Epithelial cell of proximal tubule (primary cell): ENCODE measurements around the gene CYP2A6. TPM values are rescaled to one million over a fixed set of nuclear protein-coding genes. Genes with fewer than 3 reads are reported as not detected.
"Not testable (repeated sequence)": the region's sequence is repeated elsewhere in the genome, so short reads cannot be mapped to it uniquely, and the experiment has no call there.

ENCODE experiments used
- DNase-seq: peaks from one replicate; pipeline ENCODE4 v3.0.0-alpha.2; 2011; ENCODE audit warnings: low read depth
- H3K4me3 ChIP-seq: 2 replicates; pipeline ENCODE4 v1.5.1; 2011; ENCODE audit warnings: low read depth, mild to moderate bottlenecking, low read length
- total RNA-seq: library from RNA; depleted of rRNA; stranded (reverse); fragments of >200 nt; gene quantifications from 2 replicates; pipeline ENCODE4 v1.2.3, GENCODE V29; 2015
- TF ChIP-seq, protein P1 (sequence below): conservative IDR thresholded peaks from 2 replicates; pipeline ENCODE4 v1.5.1; 2012; ENCODE audit warnings: low read depth, mild to moderate bottlenecking, low read length

Gene CYP2A6, protein sequence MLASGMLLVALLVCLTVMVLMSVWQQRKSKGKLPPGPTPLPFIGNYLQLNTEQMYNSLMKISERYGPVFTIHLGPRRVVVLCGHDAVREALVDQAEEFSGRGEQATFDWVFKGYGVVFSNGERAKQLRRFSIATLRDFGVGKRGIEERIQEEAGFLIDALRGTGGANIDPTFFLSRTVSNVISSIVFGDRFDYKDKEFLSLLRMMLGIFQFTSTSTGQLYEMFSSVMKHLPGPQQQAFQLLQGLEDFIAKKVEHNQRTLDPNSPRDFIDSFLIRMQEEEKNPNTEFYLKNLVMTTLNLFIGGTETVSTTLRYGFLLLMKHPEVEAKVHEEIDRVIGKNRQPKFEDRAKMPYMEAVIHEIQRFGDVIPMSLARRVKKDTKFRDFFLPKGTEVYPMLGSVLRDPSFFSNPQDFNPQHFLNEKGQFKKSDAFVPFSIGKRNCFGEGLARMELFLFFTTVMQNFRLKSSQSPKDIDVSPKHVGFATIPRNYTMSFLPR
- not detected in 2 replicates for total RNA-seq

DNA sequence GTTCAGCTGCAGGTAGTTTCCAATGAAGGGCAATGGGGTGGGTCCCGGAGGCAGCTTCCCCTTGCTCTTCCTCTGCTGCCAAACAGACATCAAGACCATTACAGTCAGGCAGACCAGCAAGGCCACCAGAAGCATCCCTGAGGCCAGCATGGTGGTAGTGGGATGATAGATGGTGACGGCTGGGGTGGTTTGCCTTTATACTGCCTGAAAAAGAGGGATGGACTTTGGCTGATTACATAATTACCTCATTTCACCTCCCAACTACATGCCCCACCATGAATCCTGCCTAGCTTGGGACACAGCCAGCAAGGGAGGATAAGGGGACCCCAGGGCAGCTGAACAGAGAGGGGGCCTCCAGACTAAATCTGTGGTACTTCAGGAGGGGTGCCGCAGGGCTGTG is at the start of gene CYP2A6:
Gene CYP2A6 (minus strand): TSS at position 171 of the 400 bp plus-strand sequence. CDS start 21 bp downstream, at position 150.
- not testable (repeated sequence) for H3K4me3 ChIP-seq, DNase-seq

DNA sequence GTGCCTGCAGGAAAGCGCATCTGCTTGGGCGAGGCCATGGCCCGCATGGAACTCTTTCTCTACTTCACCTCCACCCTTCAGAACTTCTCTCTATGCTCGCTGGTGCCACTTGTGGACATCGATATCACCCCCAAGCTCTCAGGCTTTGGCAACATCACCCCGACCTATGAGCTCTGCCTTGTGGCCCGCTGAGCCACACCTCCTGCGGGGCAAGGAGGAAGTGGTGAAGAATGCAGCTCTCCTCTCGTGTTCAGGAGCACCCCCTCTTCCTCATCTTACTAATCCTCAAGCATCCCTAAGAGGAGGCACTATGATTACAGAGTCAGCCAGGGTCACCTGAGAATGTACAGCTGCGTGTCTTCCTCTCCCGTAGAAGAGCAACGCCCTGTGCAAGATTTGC is 49.7 kb upstream of the CYP2A6 start:
- H3K4me3 ChIP-seq, DNase-seq: not testable (repeated sequence)

DNA sequence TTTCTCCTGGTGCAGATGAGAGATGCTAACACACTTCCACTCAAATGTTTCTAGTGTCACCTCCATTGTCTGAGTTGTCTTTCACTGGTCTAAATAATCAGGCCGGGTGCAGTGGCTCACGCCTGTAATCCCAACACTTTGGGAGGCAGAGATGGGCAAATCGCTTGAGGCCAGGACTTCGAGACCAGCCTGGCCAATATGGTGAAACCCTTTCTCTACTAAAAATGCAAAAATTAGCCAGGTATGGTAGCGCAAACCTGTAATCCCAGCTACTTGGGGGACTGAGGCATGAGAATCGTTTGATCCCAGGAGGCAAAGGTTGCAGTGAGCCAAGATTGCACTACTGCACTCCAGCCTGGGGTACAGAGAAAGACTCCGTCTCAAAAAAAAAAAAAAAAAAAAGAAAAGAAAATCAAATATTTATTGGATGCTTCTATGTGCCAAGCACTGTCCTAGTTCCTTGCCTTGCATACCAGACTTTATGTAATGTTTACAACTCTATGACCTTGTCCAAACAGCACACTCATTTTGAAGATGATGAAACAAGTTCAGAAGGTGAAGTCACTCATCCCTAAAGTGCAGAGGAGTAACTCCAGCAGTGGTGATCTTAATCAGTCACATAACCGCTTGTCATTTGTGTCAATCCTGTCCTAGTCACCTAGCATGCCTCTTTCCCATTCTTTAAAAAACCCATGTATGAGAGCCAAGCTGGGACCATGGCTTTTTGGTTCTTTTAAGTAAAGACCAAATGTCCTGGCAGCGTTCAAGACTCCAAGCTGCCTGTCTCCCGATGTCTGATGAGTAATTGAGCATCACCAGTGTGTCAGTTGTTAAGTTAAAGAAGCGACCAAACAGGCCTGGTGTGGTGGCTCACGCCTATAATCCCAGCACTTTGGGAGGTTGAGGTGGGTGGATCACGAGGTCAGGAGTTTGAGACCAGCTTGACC is 46.9 kb upstream of the CYP2A6 start:
- not testable (repeated sequence) for DNase-seq, H3K4me3 ChIP-seq

DNA sequence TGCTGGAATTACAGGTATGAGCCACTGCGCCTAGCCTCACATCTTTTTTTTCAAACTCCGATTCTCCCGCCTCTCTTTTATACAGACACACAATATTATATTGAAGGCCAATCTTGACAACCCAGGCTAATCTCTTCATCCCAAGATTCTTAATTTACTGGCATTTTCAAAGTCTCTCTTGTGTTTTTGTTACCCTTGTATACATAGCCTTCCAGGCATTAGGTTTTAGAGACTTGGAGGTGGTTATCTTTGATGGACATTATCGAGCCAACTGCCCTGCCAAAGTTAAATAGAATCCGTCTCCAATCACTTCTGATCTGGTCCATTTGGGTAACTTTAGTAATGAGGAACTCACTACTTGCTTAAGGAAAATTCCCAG is 46.2 kb upstream of the CYP2A6 start:
- TF ChIP-seq, protein P1, sequence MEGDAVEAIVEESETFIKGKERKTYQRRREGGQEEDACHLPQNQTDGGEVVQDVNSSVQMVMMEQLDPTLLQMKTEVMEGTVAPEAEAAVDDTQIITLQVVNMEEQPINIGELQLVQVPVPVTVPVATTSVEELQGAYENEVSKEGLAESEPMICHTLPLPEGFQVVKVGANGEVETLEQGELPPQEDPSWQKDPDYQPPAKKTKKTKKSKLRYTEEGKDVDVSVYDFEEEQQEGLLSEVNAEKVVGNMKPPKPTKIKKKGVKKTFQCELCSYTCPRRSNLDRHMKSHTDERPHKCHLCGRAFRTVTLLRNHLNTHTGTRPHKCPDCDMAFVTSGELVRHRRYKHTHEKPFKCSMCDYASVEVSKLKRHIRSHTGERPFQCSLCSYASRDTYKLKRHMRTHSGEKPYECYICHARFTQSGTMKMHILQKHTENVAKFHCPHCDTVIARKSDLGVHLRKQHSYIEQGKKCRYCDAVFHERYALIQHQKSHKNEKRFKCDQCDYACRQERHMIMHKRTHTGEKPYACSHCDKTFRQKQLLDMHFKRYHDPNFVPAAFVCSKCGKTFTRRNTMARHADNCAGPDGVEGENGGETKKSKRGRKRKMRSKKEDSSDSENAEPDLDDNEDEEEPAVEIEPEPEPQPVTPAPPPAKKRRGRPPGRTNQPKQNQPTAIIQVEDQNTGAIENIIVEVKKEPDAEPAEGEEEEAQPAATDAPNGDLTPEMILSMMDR = no peak
- no peak for DNase-seq
- no peak overlapping the region for H3K4me3 ChIP-seq

DNA sequence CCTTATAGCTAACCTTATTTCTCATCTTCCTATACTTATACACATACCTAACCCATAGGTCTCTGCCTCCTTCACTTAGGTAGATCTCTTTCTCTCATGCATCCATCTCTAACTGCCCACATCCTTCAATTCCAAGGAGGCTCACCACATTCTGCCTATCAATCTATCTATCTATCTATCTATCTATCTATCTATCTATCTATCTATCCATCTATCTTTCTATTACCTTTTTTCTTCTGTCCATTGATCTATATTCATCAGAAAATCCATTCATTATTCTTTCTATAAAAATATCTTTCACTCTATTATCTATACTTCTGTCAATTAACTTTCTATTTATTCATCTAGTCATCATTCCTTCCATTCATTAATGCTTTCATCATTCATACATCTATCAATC is 42.9 kb upstream of the CYP2A6 start:
- no peak for DNase-seq
- TF ChIP-seq, protein P1 = no peak
- H3K4me3 ChIP-seq = no peak overlapping the region

DNA sequence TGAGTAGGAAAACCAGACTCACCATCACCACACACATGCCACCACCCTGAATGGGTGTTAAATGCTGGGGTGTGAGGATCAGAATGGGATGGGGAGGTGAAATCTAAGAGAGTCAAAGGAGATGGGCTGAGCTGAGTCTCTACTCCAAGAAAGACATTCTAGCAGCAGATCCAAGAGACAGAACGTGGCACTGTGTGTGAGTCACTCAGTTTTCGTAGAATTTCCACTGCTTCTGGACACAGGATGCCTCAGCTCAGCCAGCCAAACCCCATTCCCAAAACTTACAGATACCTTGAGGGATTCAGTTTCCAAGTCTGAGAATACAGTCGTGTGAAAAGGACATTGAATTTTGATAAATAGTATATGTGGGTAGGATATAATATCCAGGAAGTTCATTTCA is 39.1 kb upstream of the CYP2A6 start:
- TF ChIP-seq, protein P1 = no peak
- H3K4me3 ChIP-seq = no peak overlapping the region
- DNase-seq = no peak

DNA sequence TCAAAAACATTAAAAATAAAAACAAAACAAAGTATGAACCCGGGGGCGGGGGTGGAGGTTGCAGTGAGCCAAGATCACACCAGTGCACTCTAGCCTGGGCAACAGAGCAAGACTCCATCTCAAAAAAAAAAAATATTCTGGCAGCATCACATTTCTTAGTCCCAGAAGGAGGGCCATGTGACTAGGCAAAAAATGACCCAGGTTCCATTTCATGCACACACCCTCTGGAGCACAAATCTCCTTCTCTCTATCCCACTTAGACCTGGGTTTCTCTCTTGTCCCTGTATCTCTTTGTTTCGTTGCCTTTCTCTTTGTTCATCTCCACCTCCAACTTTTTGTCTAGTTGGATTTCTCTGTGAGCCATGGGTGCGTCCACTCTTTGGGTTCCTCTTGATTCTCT is 37.9 kb upstream of the CYP2A6 start:
- DNase-seq = no peak
- TF ChIP-seq, protein P1 = no peak
- H3K4me3 ChIP-seq = no peak overlapping the region

DNA sequence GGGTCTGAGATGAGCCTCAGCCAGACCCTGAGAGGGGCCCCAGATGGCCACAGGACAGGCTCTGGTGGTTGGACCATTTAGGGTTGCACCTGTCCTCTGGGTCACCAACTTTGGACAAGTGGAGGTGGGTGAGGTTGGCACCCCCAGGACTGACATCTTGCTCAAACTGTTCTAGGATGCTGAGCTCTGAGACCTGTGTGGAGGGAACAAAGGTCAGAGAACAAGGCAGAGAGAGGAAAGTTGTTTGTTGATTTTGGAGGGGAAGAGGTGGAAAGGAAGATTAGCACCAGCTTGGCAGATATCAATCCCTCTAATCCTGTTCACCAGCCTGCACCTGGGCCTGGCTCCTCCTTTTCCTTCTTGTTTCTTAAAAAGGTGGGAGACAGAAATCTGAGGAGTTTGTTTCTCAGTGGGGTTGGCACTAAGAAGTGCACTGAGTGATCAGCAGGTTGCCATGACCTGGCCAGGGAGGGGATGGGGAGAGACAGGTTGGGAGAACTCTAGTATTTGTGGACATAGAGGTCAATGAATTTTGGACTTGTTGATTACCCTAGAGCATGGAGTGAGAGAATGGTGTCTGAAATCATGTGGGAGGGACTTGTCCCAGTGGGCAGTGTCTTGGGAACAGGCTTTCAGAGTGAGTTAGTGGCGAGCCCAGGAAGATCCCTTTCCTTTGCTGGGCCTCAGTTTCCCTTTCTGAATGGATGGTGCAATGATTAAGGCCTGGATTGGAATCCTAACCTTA is 34.1 kb upstream of the CYP2A6 start:
- H3K4me3 ChIP-seq, DNase-seq: not testable (repeated sequence)

DNA sequence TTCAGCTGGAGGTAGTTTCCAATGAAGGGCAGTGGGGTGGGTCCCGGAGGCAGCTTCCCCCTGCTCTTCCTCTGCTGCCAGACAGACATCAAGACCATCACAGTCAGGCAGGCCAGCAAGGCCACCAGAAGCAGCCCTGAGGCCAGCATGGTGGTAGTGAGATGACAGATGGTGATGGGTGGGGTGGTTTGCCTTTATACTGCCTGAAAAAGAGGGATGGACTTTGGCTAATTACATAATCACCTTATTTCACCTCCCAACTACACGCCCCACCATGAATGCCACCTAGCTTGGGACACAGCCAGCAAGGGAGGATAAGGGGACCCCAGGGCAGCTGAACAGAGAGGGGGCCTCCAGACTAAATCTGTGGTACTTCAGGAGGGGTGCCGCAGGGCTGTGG is 31.8 kb upstream of the CYP2A6 start, which contains the start of gene CYP2A7:
Gene CYP2A7 (minus strand): TSS at position 170 of the 400 bp plus-strand sequence. CDS start 21 bp downstream, at position 149.
- DNase-seq = not testable (repeated sequence)

DNA sequence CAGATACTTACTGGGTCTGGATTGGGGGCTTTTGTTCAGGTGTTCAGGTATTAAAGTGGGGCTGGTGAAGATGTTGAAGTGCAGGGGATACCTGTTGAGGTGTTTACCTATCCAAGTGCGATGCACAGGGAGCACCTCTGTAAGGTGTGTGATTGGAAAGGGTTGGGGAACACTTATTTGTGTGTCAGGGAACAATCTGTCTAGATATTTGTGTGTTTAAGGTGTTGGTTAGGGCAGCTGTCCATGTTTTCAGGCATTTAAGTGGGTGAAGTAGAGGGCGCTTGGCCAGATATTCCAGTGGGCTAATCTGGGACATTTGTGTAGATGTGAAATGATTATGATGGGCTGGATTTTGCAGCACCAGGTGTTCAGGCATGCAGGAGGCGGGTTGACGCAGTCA is 29.1 kb upstream of the CYP2A6 start:
- DNase-seq, H3K4me3 ChIP-seq: not testable (repeated sequence)

More for the DNA sequence above, 31.8 kb upstream of the CYP2A6 start, which contains the start of gene CYP2A7:
- not testable (repeated sequence) for H3K4me3 ChIP-seq

DNA sequence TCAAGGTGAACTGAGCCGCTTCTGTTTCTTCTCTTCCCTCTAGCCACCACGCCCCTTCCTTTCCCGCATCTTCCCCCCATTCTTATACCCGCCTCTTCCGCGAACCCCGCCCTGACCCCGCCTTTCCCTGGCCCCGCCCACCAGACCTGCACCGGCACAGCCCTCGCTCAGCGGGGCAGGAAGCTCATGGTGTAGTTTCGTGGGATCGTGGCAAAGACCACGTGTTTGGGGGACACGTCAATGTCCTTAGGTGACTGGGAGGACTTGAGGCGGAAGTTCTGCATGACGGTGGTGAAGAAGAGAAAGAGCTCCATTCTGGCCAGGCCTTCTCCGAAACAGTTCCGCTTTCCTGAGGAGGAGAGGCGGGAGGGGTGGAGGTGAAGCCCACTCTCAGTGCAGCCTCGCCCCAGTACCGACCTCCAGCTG is 25.3 kb upstream of the CYP2A6 start:
- not testable (repeated sequence) for H3K4me3 ChIP-seq, DNase-seq

DNA sequence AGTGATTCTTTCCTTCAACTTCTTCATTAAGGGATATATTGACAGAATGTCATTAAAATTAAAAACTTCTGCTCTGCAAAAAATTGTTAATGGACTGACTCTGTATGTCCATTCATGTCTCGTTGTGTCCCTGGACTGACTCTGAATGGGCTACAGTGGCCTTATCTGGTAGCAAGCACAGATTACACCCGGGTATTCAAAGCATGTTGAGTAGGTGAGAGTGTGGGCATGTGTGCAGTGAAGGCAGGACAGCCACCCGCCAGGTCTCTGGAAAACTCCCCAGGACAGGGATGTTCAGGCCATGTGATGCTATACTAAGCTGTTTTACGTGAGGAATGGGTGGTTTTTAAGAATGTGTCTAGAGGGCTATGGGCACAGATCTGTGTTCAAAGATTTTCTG is 24.6 kb upstream of the CYP2A6 start:
- not testable (repeated sequence) for H3K4me3 ChIP-seq

DNA sequence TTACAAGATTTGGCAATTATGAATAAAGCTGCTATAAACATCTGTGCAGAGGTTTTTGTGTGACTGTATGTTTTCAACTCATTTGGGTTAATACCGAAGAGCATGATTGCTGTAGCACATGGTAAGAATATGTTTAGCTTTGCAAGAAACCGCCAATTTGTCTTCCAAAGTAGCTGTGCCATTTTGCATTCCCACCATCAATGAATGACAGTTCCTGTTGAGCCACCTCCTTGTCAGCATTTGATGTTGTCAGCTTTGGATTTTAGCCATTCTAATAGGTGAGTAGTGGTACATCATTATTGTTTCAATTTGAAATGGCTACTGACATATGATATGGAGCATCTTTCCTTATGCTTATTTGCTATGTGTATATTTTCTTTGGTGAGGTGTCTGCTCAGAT is 23.6 kb upstream of the CYP2A6 start:
- DNase-seq, H3K4me3 ChIP-seq: not testable (repeated sequence)

More for the DNA sequence above, 24.6 kb upstream of the CYP2A6 start:
- DNase-seq = not testable (repeated sequence)
